Transverse colon (tissue), 4 donors: Measurements from ENCODE around the gene ATXN2. TPM values are rescaled to one million over a fixed set of nuclear protein-coding genes. Genes with fewer than 3 reads are reported as not detected.

Source experiments
- DNase-seq: peaks from one replicate; pipeline ENCODE4 v3.0.0-alpha.2; 2019
- H3K27ac ChIP-seq, 4 donors: fragments of 200-600 bp; sonication (generic); 2 replicates each; pipeline ENCODE4 v1.5.1; 2016 to 2018; ENCODE audit warnings: inconsistent platforms in 4 of 4
- H3K27me3 ChIP-seq: fragments of 200-600 bp; sonication (generic); 2 replicates; pipeline ENCODE4 v1.5.1; 2017; ENCODE audit warnings: inconsistent platforms
- H3K36me3 ChIP-seq, 4 donors: fragments of 200-600 bp; sonication (generic); 2 replicates each; pipeline ENCODE4 v1.5.1; 2017 to 2019; ENCODE audit warnings: inconsistent platforms in 4 of 4
- H3K4me1 ChIP-seq, 4 donors: fragments of 200-600 bp; sonication (generic); 2 replicates each; pipeline ENCODE4 v1.5.1; 2017 to 2020; ENCODE audit warnings: inconsistent platforms in 4 of 4
- H3K4me3 ChIP-seq, 4 donors: fragments of 200-600 bp; sonication (generic); 1 replicate in 1 of 4; 2 replicates in 3 of 4; pipeline versions ENCODE4 v1.5.1 to v1.6.1; 2017 to 2019; ENCODE audit warnings: inconsistent platforms in 4 of 4
- H3K9me3 ChIP-seq, 2 donors: fragments of 200-600 bp; sonication (generic); 2 replicates each; pipeline ENCODE4 v1.5.1; 2017 to 2019; ENCODE audit warnings: inconsistent platforms in 2 of 2
- CTCF ChIP-seq, 5 experiments: fragments of 200-600 bp in 3 of 5; fragments of 450-650 bp in 2 of 5; sonication (generic) in 3 of 5; IDR thresholded peaks; 1 replicate in 2 of 5; 2 replicates in 3 of 5; pipeline ENCODE4 v1.5.1; 2016 to 2017; ENCODE audit warnings: antibody characterized with exemption in 5 of 5, inconsistent platforms in 3 of 5, mild to moderate bottlenecking in 2 of 5, moderate library complexity in 1 of 5
- EP300 ChIP-seq: sonication (generic); formaldehyde crosslinking; IDR thresholded peaks from one replicate; pipeline ENCODE4 v1.6.1; 2017; ENCODE audit warnings: antibody characterized with exemption, low read depth
- POLR2A ChIP-seq: fragments of 450-650 bp; IDR thresholded peaks from one replicate; pipeline ENCODE4 v1.6.1; 2016; ENCODE audit warnings: antibody characterized with exemption, mild to moderate bottlenecking, moderate library complexity
- POLR2AphosphoS5 ChIP-seq, 3 donors: sonication (generic); formaldehyde crosslinking; IDR thresholded peaks; one replicate each; pipeline ENCODE4 v1.6.1; 2016; ENCODE audit warnings: antibody characterized with exemption in 3 of 3
- WGBS, 2 donors: methylation state at CpG; one replicate each; pipeline ENCODE4 v1.1.5; 2018; ENCODE audit warnings: low coverage in 1 of 2; 5-methylcytosine and 5-hydroxymethylcytosine counted together
- in situ Hi-C, 4 donors: fragments of 200-750 bp; cut with MboI; loops; one replicate each; pipeline versions ENCODE4 v1.15.0 to v1.15.1; 2017; ENCODE audit warnings: low sequenced_read_pairs in 3 of 4, low pct_ligation_motif_present in 1 of 4, low pct_unique_long_range_greater_than_20kb in 1 of 4
- intact Hi-C: fragments of 100-400 bp; cut with DNase I; formaldehyde crosslinking; loops from one replicate; pipeline ENCODE4 v1.15.1; 2023; ENCODE audit warnings: low total_unique reads
- total RNA-seq, 4 donors: library from RNA; depleted of rRNA; stranded (reverse); fragments of >200 nt; gene quantifications; one replicate each; pipeline ENCODE4 v1.1.0, GENCODE V29; 2016

Gene ATXN2
- total RNA-seq, 4 donors from 2014 or later, result 50.2 to 95.5 (median 83.2) TPM

- no peaks in the 10 kb centered on the region for H3K9me3 ChIP-seq
- H3K36me3 ChIP-seq, result peaks cover 0 to 8% (median 0%) of the 10 kb centered on the region in 4 donors
- in situ Hi-C loops (loop anchor here in 2 of 4 donors (5.0 kb wide), 1 partner anchor 52 kb away; no protein-coding TSS in a partner anchor), intact Hi-C loops (no loop called here)
- 70 to 100% methylated on average over 1 to 4 of the region's 4 CpGs for WGBS, 2 donors
- TF ChIP-seq EP300 (no peak), CTCF (IDR thresholded peaks at IDR 0.05) (no peak), POLR2A (no peak)
- no peak overlapping the region for H3K4me3 ChIP-seq
- peaks cover 30 to 36% (median 32%) of the 10 kb centered on the region in 4 donors for H3K4me1 ChIP-seq
- no peaks in the 10 kb centered on the region for H3K27me3 ChIP-seq
- DNase-seq, result no peak
- peak overlapping the region in 2 of 4 donors; percentile 10 to 15 for H3K27ac ChIP-seq
These were observed 150.0 kb downstream of the ATXN2 start for GRCh38 chr12:111448846-111449790.

GRCh38 chr12:111448266-111448830, 150.8 kb downstream of the ATXN2 start:
- WGBS, 2 donors, result 76% methylated on average over 9 of the region's 9 CpGs; no CpG with 5 or more reads in 1 of the 2 donors
- Histone ChIP-seq H3K4me1 (peaks cover 30 to 44% (median 34%) of the 10 kb centered on the region in 4 donors), H3K4me3 (no peak overlapping the region), H3K27ac (peak overlapping the region in 1 of 4 donors; percentile 15), H3K36me3 (peaks cover 0 to 8% (median 0%) of the 10 kb centered on the region in 4 donors), H3K9me3 (no peaks in the 10 kb centered on the region), H3K27me3 (no peaks in the 10 kb centered on the region)
- in situ Hi-C loops (loop anchor here in 2 of 4 donors (5.0 kb wide), 1 partner anchor 51 kb away; no protein-coding TSS in a partner anchor), intact Hi-C loops (no loop called here)
- no peak for DNase-seq
- TF ChIP-seq POLR2A, result no peak
- no peak for TF ChIP-seq EP300
- no peak for TF ChIP-seq POLR2AphosphoS5 (IDR thresholded peaks at IDR 0.05)
- TF ChIP-seq CTCF (IDR thresholded peaks at IDR 0.05), result no peak

DNA sequence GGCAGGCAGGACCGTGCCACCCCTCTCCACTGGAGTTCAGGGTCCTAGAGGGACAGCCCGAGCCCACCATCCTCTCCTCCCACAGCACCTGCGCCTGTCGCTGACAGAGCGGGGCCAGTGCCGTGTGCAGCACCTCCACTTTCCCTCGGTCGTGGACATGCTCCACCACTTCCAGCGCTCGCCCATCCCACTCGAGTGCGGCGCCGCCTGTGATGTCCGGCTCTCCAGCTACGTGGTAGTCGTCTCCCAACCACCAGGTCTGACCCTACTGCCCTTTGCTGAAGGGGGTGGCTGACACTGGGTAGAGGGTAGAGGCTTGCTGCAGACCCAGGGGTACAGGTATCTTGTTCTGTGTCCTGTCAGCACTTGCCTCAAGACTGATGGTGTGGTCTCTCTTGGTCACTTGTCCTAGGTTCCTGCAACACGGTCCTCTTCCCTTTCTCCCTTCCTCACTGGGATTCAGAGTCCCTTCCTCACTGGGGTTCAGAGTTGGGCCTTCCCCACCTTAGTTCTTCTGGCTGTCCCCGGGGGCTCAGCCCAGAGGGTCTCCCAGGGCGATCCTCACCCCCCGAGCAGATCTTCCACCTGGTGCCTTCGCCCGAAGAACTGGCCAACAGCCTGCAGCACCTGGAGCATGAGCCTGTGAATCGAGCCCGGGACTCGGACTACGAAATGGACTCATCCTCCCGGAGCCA, 151.4 kb downstream of the ATXN2 start:
- H3K9me3 ChIP-seq, result no peaks in the 10 kb centered on the region
- intact Hi-C loops, result no loop called here
- TF ChIP-seq POLR2AphosphoS5 (IDR thresholded peaks at IDR 0.05) (no peak), CTCF (IDR thresholded peaks at IDR 0.05) (no peak), POLR2A (no peak), EP300 (no peak)
- no peak overlapping the region for H3K4me3 ChIP-seq
- in situ Hi-C loops, result loop anchor here in 2 of 4 donors (5.0 kb wide), 1 partner anchor 50 kb away; no protein-coding TSS in a partner anchor
- H3K36me3 ChIP-seq, result peaks cover 0 to 8% (median 0%) of the 10 kb centered on the region in 4 donors
- no peak for DNase-seq
- 89% methylated on average over 28 of the region's 28 CpGs; no CpG with 5 or more reads in 1 of the 2 donors for WGBS, 2 donors
- no peaks in the 10 kb centered on the region for H3K27me3 ChIP-seq
- H3K27ac ChIP-seq, result peak overlapping the region in 3 of 4 donors; percentile 66 to 77 (median 67)
- H3K4me1 ChIP-seq, result peaks cover 36 to 50% (median 41%) of the 10 kb centered on the region in 4 donors
